Measurements from ENCODE around the gene CPNE5.

GRCh38 chr6:36832313-36832712, 6.9 kb downstream of the CPNE5 start:
- TF ChIP-seq, protein P1, sequence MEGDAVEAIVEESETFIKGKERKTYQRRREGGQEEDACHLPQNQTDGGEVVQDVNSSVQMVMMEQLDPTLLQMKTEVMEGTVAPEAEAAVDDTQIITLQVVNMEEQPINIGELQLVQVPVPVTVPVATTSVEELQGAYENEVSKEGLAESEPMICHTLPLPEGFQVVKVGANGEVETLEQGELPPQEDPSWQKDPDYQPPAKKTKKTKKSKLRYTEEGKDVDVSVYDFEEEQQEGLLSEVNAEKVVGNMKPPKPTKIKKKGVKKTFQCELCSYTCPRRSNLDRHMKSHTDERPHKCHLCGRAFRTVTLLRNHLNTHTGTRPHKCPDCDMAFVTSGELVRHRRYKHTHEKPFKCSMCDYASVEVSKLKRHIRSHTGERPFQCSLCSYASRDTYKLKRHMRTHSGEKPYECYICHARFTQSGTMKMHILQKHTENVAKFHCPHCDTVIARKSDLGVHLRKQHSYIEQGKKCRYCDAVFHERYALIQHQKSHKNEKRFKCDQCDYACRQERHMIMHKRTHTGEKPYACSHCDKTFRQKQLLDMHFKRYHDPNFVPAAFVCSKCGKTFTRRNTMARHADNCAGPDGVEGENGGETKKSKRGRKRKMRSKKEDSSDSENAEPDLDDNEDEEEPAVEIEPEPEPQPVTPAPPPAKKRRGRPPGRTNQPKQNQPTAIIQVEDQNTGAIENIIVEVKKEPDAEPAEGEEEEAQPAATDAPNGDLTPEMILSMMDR (conservative IDR thresholded peaks at IDR 0.05), result no peak
- no peak for TF ChIP-seq ZFX (IDR thresholded peaks at IDR 0.05)
